ENCODE data around the gene SLC25A11.
A peak's percentile ranks its signal among the peaks of the same experiment; 100 is the strongest.

The SLC25A11 gene

DNA sequence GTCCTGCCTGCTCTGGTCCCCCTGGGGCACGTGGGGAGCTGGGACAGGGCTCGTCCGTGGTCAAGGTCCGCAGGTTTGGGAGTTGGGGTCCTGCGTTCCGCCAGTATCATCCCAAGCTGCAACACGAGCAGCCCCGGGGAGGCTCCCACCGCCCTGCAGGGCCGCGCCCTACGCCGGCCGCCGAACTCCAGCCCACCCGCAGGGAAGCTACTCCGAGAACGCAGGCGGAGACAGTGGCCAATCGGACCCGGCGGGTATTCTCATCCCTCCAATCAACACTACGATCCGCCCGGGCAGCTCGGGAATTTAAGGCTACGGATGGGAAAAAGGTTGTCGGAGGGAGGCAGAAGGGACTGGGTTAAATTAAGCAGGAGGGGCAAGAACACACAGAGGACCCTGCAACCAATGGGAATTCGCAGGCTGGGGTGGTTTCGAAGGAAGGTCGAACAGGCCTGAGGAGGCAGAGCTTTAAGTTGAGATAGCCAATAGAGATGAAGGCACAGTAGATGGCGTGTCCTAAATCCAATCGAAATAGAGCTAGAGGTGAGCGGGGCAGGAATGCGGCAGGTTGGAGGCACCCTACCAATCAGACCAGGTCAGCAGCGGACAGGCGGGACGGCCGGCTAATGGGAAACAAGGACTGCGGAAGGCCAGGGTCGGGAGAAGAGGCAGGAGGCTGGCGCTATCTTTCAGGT is 27.1 kb upstream of the SLC25A11 start:
- DNase-seq (ENCODE audit: low read depth in 3 of 3): peak; percentile 81 to 91 (median 83)

DNA sequence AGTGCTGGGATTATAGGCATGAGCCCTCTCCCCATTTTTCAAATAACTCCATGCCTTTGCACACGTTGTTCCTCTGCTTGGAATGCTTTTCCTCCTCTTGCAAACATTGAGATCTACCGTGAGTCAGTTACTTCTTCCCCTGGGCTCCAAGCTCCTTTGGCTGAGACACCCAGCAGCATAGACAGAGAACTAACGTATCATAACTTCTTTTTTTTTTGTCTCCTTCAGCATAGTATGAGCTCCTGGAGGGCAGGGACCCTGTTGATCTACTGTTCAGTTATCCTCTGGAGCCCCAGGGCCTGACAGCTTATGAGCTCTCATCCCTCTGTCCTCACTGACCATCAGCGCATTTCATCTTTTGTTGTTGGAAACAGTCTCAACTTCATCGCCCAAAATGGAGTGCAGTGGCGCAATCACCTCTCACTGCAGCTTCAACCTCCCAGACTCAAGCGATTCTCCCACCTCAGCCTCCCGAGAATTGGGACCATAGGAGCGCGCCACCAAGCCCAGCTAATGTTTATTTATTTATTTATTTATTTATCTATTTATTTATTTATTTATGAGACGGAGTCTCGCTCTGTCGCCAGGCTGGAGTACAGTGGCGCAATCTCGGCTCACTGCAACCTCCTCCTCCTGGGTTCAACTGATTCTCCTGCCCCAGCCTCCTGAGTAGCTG is 25.6 kb upstream of the SLC25A11 start:
- no peak for DNase-seq (ENCODE audit: low read depth in 3 of 3)

DNA sequence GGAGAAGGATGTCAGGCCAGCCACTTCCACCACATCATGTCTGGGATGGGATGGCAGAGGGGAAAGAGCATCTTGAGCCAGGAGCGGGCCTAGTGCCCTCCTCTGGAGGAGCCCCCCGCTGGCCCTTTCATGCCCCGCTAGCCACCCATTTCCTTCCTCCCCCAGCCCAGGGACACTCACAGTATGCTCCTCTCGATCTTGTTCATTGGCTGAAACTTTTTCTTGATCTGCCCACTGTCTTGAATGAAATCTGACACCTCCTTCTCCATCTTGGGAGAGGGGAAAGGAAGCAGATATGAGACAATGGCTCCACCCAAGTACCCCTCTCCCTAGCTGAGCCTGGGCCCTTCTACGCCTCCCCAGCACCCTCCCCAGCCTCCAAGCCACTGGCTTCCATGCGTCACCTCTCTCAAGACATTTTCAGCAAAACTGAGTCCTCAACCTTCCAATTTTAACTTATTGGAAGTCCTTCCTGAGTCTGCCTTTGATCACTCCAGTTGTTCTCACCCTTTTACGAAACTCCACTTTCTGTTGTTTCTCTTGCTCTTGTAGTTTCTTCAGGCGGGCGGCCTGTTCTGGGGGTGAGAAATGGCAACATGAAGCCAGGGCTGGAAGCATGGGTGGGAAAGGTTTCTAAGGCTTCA is 20.6 kb upstream of the SLC25A11 start:
- no peak for DNase-seq (ENCODE audit: low read depth in 3 of 3)

DNA sequence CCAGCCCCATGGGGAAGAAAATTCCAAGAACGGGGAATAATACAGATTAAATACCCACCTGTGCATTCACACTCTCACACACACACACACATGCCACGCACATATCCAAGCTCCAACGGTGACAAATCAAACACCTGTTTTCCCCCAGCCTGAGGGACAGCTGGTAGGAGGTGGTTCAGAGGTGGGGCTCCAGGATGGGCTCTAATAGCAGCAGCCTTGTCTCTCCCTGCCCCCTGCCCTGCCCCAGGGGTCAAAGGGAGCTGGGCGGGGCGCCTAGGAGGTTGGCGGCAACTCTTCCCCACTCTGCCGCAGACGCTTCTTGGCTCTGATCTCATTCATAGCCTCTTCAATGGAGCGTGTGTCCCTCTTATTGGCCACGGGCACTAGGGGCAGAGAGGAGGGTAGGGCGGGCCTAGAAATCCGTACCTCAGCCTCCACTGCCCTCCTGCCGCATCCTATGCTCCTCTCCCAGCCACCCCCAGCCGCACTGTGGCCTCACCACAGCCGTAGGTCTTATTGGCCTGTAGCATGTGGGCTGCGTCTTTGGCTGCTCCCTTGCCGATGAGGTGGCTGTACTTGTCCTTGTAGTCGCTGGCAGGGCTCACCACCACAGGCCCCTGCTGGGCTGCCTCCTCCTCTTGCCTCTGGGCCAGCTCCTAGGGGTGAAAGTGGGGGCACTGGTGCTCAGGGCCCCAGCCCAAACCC is 19.6 kb upstream of the SLC25A11 start:
- DNase-seq (ENCODE audit: low read depth in 3 of 3): no peak

DNA sequence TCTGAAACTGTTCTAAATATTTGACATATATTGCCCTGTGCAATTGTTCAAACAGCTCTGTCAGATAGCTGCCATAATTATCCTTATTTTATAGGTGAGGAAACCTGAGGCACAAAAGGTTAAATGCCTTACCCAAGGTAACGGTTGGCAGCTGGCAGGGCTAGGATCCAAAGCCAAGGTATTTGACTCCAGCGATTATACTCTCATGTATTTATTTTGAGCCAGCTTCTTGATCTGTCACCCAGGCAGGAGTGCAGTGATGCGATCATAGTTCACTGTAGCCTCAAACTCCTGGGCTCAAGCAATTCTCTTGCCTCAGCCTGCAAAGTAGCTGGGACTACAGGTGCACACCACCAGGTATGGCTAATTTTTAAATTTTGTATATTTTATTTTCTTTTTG is 18.3 kb upstream of the SLC25A11 start:
- DNase-seq (ENCODE audit: low read depth in 3 of 3): no peak

DNA sequence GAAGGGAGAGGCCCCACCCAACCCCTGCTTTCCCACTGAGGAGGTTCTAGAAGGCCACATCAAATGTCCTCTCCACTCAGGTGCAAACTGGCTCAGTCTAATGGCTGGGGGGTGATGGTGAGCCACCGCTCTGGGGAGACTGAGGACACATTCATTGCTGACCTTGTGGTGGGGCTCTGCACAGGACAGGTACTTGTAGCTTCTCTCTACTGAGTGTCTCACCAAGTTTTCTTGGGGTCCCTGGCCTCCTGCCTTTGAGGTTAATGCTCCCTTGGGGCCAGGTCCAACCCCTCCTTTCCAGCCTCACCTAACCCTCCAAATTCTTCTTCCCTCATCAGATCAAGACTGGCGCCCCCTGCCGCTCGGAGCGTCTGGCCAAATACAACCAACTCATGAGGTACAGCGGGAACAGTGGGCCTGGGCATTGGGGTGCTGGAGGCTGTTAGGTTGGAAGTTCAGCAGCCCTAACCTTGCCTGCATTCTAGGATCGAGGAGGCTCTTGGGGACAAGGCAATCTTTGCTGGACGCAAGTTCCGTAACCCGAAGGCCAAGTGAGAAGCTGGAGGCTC is 16.7 kb upstream of the SLC25A11 start:
- DNase-seq (ENCODE audit: low read depth in 3 of 3): no peak

DNA sequence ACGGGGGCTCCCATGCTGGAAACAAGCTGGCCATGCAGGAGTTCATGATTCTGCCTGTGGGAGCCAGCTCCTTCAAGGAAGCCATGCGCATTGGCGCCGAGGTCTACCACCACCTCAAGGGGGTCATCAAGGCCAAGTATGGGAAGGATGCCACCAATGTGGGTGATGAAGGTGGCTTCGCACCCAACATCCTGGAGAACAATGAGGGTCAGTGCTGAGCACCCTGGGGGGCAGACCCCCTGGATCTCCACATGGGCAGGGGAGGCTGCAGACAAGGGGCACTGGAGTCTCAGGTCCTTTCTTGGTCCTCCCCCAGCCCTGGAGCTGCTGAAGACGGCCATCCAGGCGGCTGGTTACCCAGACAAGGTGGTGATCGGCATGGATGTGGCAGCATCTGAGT is 15.2 kb upstream of the SLC25A11 start:
- DNase-seq (ENCODE audit: low read depth in 3 of 3): no peak

DNA sequence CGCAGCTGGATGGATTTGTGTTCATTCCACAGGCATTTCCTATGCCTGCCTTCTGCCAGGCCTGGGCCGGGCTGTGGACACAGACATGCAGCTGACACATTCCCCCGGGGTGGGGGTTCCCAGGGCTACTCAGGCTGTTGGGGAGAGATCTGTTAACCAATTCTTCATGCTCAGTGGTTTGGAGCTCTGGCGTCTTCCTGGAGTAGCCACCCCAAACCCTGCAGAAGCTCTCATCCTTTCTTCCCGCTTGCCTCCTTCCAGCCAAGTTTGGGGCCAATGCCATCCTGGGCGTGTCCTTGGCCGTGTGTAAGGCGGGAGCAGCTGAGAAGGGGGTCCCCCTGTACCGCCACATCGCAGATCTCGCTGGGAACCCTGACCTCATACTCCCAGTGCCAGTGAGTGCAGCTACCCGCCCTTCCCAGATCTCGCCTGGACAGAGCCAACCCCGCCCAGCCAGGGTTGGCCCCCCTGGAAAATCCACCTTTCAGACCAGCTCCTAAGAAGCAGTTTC is 13.7 kb upstream of the SLC25A11 start:
- no peak for DNase-seq (ENCODE audit: low read depth in 3 of 3)

DNA sequence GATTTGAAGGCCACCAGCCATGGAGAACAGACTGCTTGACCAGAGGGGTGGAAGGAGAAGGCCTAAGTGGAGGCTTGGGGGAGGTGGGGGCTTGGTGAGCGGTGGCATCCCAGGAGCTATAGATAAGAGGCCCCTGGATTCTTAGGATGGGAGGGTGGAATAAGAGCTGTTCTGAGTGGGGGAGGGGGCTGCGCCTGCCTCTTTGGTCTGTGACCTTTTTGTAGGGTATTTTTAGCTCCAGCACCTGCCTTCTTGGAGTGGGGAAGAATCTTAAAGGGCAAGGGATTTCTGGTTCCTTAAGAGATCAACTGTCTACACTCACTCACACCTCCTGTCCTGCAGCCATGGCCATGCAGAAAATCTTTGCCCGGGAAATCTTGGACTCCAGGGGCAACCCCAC is 11.6 kb upstream of the SLC25A11 start:
- no peak for DNase-seq (ENCODE audit: low read depth in 3 of 3)

DNA sequence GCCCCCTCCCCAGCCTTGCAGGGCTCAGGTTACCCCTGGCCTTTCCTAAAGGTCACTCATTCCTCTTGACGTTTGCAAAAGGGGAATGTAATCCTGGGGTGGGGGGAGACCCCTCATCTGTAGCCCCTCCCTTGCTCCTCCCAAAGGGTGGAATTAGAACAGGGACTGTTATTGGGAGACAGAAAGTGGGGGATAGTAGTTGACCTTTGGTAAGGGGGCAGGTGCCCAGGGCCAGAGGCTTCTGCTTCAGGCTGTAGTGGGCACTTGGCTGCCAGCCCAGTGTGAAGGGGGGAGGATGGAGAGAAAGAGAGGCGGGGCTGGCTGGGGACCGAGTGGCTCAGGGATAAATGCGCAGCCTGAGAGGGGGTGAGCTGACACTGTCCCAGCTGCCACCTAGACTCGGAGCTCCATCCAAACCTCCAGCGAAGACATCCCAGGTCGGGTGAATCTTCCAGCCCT is 10.9 kb upstream of the SLC25A11 start, which contains the start of gene ENO3:
Gene ENO3, plus strand, starts transcription at position 374 of the 459 bp plus-strand sequence. CDS start 711 bp downstream, outside the sequence.
- DNase-seq (ENCODE audit: low read depth in 3 of 3): no peak

DNA sequence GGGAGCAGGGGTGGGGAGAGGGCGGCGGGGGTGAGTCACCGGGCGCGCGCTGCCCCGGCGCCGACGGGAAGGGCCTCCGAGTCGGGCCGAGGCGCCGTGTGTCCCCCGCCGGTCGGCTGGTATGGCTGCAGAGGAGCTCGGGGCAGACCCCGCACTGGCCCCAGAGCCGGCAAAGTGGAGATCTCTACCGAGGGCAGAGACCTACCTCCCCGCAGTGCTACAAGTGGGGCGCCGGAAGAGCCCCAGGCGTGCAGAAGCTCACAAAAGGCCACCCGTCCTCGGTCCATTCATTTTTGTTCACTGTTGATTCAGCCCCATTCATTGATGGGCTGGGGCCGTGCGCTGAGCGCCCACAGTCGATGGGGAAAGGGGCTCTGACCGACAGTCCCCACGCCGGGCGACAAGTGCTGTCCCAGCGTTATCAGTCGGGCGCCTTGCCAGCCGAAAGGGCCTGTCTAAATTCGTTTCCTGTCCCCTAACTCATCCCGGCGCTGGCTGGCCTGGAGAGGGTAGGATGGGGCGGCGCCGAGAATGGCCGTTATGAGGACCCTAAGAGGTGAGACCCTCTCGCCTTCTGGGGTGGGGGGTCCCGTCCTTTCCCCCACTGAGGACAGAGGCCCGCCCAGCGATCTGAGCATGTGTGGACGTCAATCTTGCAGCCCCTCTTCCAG is 10.4 kb upstream of the SLC25A11 start:
- peak in 1 of 3 donors; percentile 37 for DNase-seq (ENCODE audit: low read depth in 3 of 3)

DNA sequence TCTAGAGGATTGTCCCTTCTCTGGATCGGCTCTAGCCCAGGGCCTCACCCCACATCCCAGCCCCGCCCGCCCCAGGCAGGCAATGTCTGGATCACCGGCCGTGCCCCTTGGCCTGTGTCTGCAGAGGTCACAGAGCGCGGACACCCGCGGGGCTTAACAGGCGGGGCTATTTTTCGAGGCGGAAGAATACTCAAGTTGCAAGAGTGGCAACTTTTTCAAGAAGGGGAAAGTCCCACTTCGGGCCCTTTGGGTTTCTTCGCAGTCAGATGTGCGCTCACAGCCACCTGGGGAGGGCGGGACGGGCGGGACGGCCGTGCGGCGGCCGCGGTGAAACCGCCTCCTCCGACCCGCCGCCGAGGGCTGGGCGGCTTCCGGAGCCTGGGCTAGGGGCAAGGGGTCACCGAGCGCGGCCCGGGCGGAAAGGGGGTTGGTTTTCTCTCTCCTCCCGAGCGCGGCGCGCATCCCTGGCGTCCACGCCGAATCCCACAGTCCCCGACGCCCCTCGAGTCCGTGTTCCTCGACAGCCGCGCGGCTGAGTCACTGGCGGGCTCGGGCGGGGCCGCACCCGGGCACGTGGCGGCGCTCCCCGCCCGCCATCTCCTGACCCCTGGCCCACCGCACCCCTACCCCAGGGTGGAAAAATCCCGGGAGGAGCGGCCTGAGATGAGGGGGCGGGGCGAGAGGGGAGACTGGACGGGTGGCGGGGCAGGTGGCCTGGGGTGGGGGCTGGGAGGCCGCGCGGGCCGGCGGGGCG is 9.7 kb upstream of the SLC25A11 start:
- peak in 2 of 3 donors; percentile 61 to 73 for DNase-seq (ENCODE audit: low read depth in 3 of 3)

DNA sequence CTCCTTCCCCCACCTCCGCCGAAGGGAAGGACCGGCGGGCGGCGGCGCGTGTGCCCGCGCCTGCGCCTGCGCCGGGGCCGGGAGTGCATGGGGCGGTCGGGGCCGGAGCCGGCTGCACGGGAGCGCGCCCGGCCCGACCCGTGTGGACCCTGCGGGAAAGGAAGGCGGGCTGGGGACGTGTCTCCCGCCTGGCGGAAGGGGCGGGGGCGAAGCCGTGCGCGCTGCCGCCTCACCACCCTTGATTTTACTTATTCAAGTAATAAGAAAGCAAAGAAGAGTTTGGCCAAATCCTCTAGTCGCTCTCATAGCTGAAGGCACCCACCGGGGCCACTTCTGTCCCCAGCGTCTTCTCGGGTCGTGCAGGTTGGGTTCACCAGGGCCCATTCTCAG is 9.1 kb upstream of the SLC25A11 start:
- DNase-seq (ENCODE audit: low read depth in 3 of 3): peak in 2 of 3 donors; percentile 66 to 68

DNA sequence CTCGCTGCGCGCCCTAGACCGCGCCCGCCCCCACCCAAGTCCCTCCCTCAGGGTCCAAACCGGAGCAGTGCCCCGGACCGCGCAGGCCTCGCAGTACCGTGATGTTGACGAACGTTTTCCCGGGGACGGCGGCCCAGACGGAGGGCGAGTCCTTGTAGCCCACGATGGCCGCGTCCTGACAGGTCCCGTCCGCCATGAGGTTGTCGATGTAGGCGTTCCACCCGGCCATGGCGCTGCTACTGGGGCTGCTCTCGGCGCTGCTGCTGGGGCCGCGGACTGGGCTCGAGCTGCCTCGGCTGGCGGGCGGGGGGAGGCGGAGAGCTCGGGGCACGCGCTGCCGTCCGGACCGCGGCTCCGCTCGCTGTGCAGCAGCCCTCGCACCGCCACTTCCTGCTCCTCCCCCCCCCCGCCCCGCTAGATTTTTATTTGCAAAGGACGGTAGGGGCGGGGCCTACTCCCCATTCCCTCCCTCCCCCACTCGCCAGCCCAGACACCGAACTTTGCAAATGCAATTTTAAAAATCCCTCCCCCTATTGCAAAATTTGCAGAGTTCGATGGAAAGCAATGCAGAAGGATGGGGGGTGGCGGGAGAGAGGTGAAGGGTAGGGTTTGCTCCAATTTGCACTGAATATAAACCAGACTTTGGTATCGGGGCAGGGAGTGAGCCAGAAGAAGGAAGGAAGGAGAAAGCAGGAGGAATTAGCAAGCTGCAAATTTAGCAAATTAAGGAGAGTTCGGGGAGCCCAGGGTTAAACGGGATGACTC is 8.5 kb upstream of the SLC25A11 start, which contains the start of gene PFN1:
Gene PFN1, minus strand, starts transcription at position 365 of the 765 bp plus-strand sequence. Its CDS starts 136 bp downstream, at position 229.
- DNase-seq (ENCODE audit: low read depth in 3 of 3): peak; percentile 81 to 94 (median 89)

DNA sequence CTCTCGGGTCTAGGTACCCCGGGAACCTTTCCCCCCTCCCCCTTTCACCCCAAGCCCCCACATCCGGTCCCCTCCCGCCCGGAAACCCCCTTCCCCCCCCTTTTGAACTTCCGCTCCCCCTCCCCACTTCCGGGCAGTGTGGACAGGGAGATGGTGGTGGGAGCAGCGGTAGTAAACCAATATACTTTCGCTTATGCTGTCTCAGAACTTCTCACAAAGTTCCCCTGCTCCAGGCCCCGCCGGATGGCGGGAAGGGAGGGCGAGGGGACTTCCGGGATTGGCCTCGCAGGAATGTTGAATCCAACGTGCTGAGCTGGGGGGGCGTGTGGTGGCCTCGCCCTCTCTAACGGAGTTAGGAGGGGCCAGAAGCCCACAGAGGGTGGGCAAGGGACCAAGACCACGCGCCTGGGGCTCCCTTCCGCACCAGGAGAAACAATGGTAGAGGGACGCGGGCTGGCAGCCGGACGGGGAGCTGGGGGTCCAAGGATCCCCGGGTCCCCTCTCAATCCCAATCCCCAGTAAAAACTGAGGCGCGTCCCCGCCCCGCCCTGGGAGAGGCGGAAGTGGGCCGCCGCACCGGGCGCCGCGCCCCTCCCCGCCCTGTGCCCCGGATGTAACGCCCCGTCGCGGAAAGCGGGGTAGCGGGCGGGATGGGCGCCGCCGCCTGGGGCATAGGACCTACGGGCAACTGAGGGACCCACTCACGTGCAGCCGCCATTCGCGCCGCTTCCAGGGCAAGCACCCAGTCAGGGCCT is 7.7 kb upstream of the SLC25A11 start:
- DNase-seq (ENCODE audit: low read depth in 3 of 3): peak in 1 of 3 donors; percentile 70

DNA sequence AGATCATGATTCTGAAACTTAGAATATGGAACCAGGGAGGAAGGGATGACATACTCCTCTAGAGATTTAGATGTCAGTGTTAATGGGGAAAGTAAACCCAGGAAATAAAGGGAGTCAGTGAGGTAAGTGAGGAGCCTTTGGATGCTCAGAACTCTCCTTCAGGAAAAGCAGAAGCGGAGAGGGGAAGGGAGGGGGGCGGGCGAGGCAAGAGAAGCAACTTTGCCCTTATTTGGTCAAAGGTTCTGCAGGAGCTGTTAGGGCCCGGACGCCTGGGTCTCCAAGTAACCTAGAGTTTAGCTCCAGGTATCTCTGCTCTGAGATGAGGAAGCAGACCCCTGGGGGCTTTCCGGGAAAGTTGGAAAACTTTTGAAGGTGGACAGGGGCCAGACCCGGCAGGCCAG is 7.2 kb upstream of the SLC25A11 start:
- DNase-seq (ENCODE audit: low read depth in 3 of 3): no peak

DNA sequence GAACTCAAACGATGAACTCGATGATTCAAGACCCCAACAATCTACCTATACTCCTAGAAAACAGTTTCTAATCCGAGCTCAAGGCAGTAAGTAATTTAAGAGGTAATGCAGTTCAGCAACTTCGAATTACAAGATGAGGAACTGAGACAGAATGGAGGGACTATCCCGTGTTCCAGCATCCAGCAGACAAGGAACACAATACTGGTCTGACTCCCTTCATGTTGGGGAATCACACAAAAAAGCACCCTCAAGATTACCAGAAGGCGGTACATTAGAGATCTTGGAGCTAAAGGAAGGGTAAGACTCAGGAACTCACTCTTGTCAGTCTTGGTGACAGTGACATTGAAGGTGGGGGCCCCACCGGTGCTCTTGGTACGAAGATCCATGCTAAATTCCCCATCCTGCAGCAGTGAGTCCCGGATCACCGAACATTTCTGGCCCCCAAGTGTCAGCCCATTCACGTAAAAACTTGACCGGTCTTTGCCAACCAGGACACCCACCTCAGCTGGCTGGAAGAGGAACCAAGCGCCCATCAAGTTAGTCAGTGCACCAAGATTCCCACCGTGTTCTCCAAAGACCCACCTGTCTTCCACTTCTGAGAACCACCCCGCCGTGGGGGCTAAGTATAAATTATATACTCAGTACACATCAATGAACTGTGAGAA is 6.6 kb upstream of the SLC25A11 start:
- no peak for DNase-seq (ENCODE audit: low read depth in 3 of 3)

DNA sequence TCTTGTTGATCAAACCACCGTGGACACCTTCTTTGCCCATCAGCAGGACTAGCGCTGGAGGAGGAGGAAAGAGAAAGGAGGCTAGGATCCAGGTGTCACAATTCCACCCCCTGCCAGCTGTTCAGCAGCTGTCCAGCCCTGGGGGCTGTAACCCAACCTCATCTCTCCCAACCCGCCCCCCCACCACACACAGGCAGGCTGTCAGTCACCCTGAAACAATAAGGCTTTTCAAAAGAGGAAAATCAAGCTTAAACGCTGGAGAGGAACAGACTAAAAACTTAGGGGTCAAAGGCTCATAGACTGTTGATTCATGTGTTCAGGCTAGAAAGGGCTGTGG is 6.1 kb upstream of the SLC25A11 start:
- DNase-seq (ENCODE audit: low read depth in 3 of 3): no peak

All from stimulated activated CD4-positive, alpha-beta T cell treated with anti-CD3 and anti-CD28 coated beads, TNF-alpha, amount 100 ng/mL, for 48 hours (primary cell).